Colonic mucosa (tissue), 4 donors: ENCODE measurements around the gene CNN1. TPM values are rescaled to one million over a fixed set of nuclear protein-coding genes. Genes with fewer than 3 reads are reported as not detected.
"Not testable (repeated sequence)": the region's sequence is repeated elsewhere in the genome, so short reads cannot be mapped to it uniquely, and the experiment has no call there.

ENCODE experiments used
- DNase-seq: peaks from one replicate; pipeline ENCODE4 v3.0.0-alpha.2; 2020
- H3K27ac ChIP-seq: fragments of 200-600 bp; one replicate; pipeline ENCODE4 v1.8.0; 2021
- H3K27me3 ChIP-seq: fragments of 200-600 bp; one replicate; pipeline ENCODE4 v1.8.0; 2021
- H3K36me3 ChIP-seq: fragments of 200-600 bp; one replicate; pipeline ENCODE4 v1.8.0; 2021
- H3K4me1 ChIP-seq: fragments of 200-600 bp; one replicate; pipeline ENCODE4 v1.8.0; 2021; ENCODE audit warnings: mild to moderate bottlenecking
- H3K4me3 ChIP-seq: fragments of 200-600 bp; one replicate; pipeline ENCODE4 v1.8.0; 2021
- H3K9ac ChIP-seq, 2 donors: one replicate each; pipeline ENCODE4 v1.7.0; 2013; ENCODE audit warnings: control low read depth in 2 of 2, low read depth in 2 of 2, low read length in 2 of 2
- H3K9me3 ChIP-seq: fragments of 200-600 bp; one replicate; pipeline ENCODE4 v1.8.0; 2021
- CTCF ChIP-seq: fragments of 200-600 bp; IDR thresholded peaks from one replicate; pipeline ENCODE4 v1.8.0; 2022; ENCODE audit warnings: antibody characterized with exemption, mild to moderate bottlenecking
- intact Hi-C: fragments of 100-400 bp; cut with DNase I; formaldehyde crosslinking; loops from one replicate; pipeline ENCODE4 v1.14.1; 2022
- microRNA-seq: library from miRNA; unstranded; fragments of <30 nt; microRNA quantifications from one replicate; pipeline ENCODE4, GENCODE V29; 2019
- total RNA-seq, 2 donors: library from RNA; stranded (reverse); fragmentation: NEBNext Ultra II Directional in 1 of 2; extraction: Animal tissue kit (Norgen Biotek cat#: 25700) in 1 of 2; gene quantifications; one replicate each; pipeline ENCODE4 v1.2.1, GENCODE V29; 2021
- donor health status: healthy.
- donor health status: DM: no; HTN: no; CAD: no.
- donor health status: DM: no; HTN: no; CAD: no.

CNN1 gene
- total RNA-seq, 2 donors from 2014 or later, result 10.7 to 354 TPM

GRCh38 chr19:11596156-11596555, 57.5 kb downstream of the CNN1 start:
- Histone ChIP-seq H3K36me3 (no peaks in the 10 kb centered on the region), H3K9me3 (no peaks in the 10 kb centered on the region), H3K4me3 (no peak overlapping the region), H3K4me1 (no peaks in the 10 kb centered on the region), H3K27ac (no peak overlapping the region), H3K9ac (no peak overlapping the region), H3K27me3 (no peaks in the 10 kb centered on the region)
- TF ChIP-seq CTCF, result no peak
- intact Hi-C loops, result no loop called here
- no peak for DNase-seq

DNA sequence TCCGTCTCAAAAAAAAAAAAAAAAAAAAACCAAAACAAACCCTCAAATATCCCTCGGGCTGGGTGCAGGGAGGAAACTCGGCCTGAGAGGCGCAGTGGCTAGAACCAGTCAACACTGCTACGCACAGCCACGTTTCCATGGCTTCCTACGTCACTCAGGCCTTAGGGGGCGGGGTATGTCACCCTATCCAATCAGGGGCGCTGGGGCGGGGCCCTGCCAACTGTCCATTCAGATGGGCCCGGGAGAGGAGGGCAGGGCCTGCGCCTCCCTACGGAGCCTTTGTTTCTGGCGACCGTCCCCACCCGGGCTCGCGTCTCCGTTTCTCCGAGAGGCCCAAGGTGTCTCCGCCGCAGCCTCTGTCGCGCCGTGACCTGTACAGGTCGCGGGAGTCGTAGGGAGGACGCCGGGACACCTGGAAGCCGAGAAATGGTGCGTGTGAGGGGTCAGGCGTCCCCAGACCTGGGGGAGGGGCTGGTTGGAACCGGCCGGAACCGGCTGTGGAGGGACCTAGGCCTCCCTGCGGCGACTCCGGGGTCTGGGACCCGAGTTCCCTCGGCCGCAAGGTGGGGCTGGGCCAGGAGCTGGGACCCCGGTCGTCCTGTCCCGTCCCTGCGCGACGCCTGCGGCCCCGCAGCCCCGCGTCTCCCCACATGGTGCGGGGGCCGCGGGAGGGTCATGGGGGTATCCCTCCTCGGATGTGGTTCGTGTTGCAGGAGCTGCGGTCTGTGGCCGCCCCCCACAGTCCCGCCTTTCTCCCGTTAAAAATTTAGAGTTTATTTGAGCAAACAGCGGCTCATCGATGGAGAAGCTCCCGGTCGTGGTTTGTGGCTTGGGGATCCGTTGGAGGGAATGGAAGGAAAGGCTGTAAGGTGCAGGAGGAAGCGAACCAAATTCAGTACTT, 58.8 kb downstream of the CNN1 start, which contains the start of gene ZNF627:
ZNF627 (plus strand) TSS at position 282 of the 901 bp plus-strand sequence; CDS start at position 427, 145 bp downstream.
- peak within 1 kb of the TSS; percentile 84 to 97 for H3K9ac ChIP-seq
- no peaks in the 10 kb centered on the region for H3K4me1 ChIP-seq
- peak; percentile 100 for DNase-seq
- intact Hi-C loops, result no loop called here
- TF ChIP-seq CTCF, result no peak
- no peaks in the 10 kb centered on the region for H3K36me3 ChIP-seq
- H3K27ac ChIP-seq, result peak within 1 kb of the TSS; percentile 88
- peak within 1 kb of the TSS; percentile 74 for H3K4me3 ChIP-seq
- H3K9me3 ChIP-seq, result no peaks in the 10 kb centered on the region
- H3K27me3 ChIP-seq, result no peaks in the 10 kb centered on the region

GRCh38 chr19:11598103-11598483, 59.4 kb downstream of the CNN1 start:
- Histone ChIP-seq H3K4me1 (no peaks in the 10 kb centered on the region), H3K4me3 (peak overlapping the region; percentile 74), H3K27me3 (no peaks in the 10 kb centered on the region), H3K36me3 (no peaks in the 10 kb centered on the region), H3K9me3 (no peaks in the 10 kb centered on the region), H3K9ac (peak overlapping the region; percentile 84 to 97), H3K27ac (peak overlapping the region; percentile 88)
- DNase-seq, result no peak
- intact Hi-C loops, result no loop called here
- TF ChIP-seq CTCF, result no peak

DNA sequence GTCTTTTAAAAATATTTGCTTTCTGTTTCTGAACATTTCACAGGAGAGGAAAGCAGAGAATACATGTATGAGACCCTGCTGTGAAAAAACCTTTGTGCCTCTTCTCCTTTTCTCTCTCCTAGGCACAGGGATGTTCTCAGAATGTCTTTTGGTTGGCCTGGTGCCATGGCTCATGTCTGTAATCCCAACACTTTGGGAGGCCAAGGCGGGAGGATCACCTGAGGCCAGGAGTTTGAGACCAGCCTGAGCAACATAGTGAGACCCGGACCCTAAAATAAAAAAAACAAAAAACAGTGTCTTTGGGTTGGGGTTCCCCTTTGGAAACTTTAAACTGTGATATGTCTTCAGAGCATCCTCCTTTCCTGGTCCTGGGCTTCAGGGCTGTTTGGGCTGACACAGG, 60.1 kb downstream of the CNN1 start:
- no peaks in the 10 kb centered on the region for H3K9me3 ChIP-seq
- no peak overlapping the region for H3K4me3 ChIP-seq
- intact Hi-C loops, result no loop called here
- H3K27ac ChIP-seq, result no peak overlapping the region
- DNase-seq, result no peak
- TF ChIP-seq CTCF, result no peak
- no peaks in the 10 kb centered on the region for H3K27me3 ChIP-seq
- H3K36me3 ChIP-seq, result no peaks in the 10 kb centered on the region
- no peaks in the 10 kb centered on the region for H3K4me1 ChIP-seq
- H3K9ac ChIP-seq, result no peak overlapping the region

DNA sequence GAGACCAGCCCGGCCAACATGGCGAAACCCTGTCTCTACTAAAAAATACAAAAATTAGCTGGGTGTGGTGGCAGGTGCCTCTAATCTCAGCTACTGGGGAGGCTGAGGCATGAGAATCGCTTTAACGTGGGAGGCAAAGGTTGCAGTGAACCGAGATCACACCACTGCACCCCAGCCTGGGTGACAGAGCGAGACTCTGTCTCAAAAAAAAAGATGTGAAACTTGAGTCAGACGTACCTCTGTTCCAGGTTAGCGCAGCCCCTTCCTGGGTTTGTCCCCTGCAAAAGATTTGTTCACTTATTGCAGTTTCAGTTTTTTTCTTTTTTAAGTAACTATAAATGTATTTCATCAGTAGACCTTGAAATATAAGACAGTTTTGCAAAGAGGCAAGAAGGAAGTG, 61.1 kb downstream of the CNN1 start:
- H3K9ac ChIP-seq, H3K27ac ChIP-seq, H3K36me3 ChIP-seq, H3K9me3 ChIP-seq, H3K4me1 ChIP-seq, H3K27me3 ChIP-seq, H3K4me3 ChIP-seq, intact Hi-C loops, DNase-seq: not testable (repeated sequence)

Small RNA genes within 50 kb of the gene (microRNA-seq; reads per million reads assigned to microRNA genes)
- 1.7 reads per million for gene MIR7974

Other genes with a start within 250 kb of the CNN1 start
- gene TSPAN16, start 242.7 kb upstream of the CNN1 start, total RNA-seq, result not detected
- 10 to 100 TPM; 47.7 to 54.0 TPM for gene RAB3D, start 199.2 kb upstream of the CNN1 start, total RNA-seq
- 10 to 100 TPM; 45.4 to 63.4 TPM for gene TMEM205, start 192.6 kb upstream of the CNN1 start, total RNA-seq
- gene CCDC159, start 192.3 kb upstream of the CNN1 start, total RNA-seq, result 10 to 100 TPM; 17.4 to 21.4 TPM
- gene PLPPR2, start 183.4 kb upstream of the CNN1 start, total RNA-seq, result 1 to 10 TPM; 4.8 to 8.0 TPM
- gene SWSAP1, start 164.2 kb upstream of the CNN1 start, total RNA-seq, result 1 to 10 TPM; 3.0 to 4.6 TPM
- 1 to 10 TPM; 2.8 to 5.8 TPM for gene EPOR, start 154.5 kb upstream of the CNN1 start, total RNA-seq
- 10 to 100 TPM; 13.8 to 32.7 TPM for gene RGL3, start 119.5 kb upstream of the CNN1 start, total RNA-seq
- under 1 TPM in 1 of 2 donors, not detected in 1; 0.22 TPM for gene ODAD3, start 103.7 kb upstream of the CNN1 start, total RNA-seq
- gene PRKCSH, start 103.2 kb upstream of the CNN1 start, total RNA-seq, result 100 to 1,000 TPM; 308 to 434 TPM
- under 1 TPM; 0.25 to 0.50 TPM for gene ELAVL3, start 57.8 kb upstream of the CNN1 start, total RNA-seq
- 10 to 100 TPM; 10.6 to 14.2 TPM for gene ZNF653, start 33.0 kb upstream of the CNN1 start, total RNA-seq
- 100 to 1,000 TPM in 1 of 2 donors, 10 to 100 TPM in 1; 62.8 to 124 TPM for gene ECSIT, start 9.7 kb upstream of the CNN1 start, total RNA-seq
- 10 to 100 TPM; 33.8 to 59.8 TPM for gene ELOF1, start 20.4 kb downstream of the CNN1 start, total RNA-seq
- gene ACP5, start 38.8 kb downstream of the CNN1 start, total RNA-seq, result 10 to 100 TPM; 11.3 to 30.2 TPM
- gene ZNF627, start 58.6 kb downstream of the CNN1 start, total RNA-seq, result 10 to 100 TPM in 1 of 2 donors, 1 to 10 TPM in 1; 7.6 to 10.3 TPM
- gene ZNF823, start 200.1 kb downstream of the CNN1 start, total RNA-seq, result 10 to 100 TPM; 10.7 to 13.1 TPM
- gene ZNF441, start 228.1 kb downstream of the CNN1 start, total RNA-seq, result 1 to 10 TPM; 3.5 to 3.8 TPM